Measurements from ENCODE around the gene TFB1M.

TFB1M gene

DNA sequence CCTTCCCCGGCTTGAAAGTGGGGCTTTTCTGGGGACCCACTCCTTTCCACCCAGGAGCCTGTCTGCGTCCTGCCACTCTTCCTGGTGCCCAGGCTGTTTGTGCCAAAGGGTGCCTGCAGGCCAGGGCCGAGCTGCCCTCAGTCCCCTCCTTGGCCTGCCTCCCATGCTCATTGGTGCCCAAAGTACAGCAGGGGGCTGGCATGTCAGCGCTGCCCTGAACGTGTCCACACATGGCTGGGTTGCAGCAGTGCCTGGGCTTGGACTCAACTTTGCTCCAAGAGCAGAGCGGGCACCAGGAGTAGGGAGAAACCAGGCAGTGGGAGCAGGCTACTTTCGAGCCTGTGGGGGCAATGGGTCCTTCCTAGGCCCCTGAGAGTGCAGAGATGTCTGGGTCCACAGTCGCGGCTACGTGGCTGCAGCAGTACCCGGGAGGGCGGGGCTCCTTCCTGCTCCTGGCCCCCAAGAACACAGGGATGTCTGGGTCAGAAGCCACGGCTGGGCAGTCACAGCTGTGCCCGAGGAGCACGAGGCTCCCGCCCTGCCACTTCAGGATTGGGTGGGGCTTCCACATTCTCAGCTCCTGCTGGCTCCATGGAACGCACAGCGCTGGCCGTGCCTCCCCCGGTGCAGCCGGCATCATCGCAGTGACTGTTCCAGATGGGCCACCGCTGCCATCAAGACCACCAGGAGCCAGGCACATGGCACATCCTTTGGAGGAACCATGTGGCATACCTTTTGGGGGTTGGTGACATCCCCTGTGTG, 100.5 kb downstream of the TFB1M start:
- H3K4me3 ChIP-seq (ENCODE audit: low read depth, low read length) = no peak overlapping the region

GRCh38 chr6:155212616-155213380, 101.5 kb downstream of the TFB1M start:
- no peak overlapping the region for H3K4me3 ChIP-seq (ENCODE audit: low read depth, low read length)

GRCh38 chr6:155212106-155212505, 102.2 kb downstream of the TFB1M start:
- H3K4me3 ChIP-seq (ENCODE audit: low read depth, low read length) = no peak overlapping the region

DNA sequence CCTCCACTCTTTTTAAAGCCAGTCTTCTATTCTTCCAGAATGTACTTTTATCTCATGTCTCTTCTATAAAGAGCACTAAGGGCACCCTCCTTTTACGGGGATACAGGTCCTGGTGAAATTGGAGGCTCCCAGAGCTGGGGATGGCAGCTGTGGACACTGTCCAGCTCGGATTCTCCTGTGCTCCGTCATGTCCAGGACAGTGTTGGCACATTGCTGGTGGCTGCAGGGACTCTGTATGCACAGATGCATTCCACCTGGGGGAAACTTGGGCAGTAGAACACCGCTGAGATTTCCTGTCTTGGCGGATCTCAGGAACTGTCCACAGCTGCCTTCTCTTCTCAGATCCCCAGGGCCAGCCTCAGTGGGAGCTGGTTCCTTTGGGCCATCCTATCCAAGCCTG, 107.1 kb downstream of the TFB1M start:
- H3K4me3 ChIP-seq (ENCODE audit: low read depth, low read length) = no peak overlapping the region

All from iPS-11a (cell line).